Stimulated activated CD4-positive, alpha-beta T cell treated with anti-CD3 and anti-CD28 coated beads, Interleukin-15, amount 100 ng/mL, for 48 hours (primary cell): ENCODE data around the gene PRRC1.
A peak's percentile ranks its signal among the peaks of the same experiment; 100 is the strongest.
"Not testable (repeated sequence)": the region's sequence is repeated elsewhere in the genome, so short reads cannot be mapped to it uniquely, and the experiment has no call there.

Experiments
- DNase-seq, 2 donors: peaks; one replicate each; pipeline ENCODE4 v3.0.0-alpha.2; 2020; ENCODE audit warnings: low read depth in 2 of 2

The PRRC1 gene

GRCh38 chr5:127517480-127518318 is at the start of gene PRRC1:
TSS of gene PRRC1 (plus strand) at chr5:127517640. CDS start at chr5:127523480, 5,840 bp downstream.
- DNase-seq, result peak; percentile 55 to 76

- no peak for DNase-seq
These were observed 46.2 kb upstream of the PRRC1 start for GRCh38 chr5:127471211-127471610.

GRCh38 chr5:127472700-127473099 is 44.7 kb upstream of the PRRC1 start:
- DNase-seq, result no peak

DNA sequence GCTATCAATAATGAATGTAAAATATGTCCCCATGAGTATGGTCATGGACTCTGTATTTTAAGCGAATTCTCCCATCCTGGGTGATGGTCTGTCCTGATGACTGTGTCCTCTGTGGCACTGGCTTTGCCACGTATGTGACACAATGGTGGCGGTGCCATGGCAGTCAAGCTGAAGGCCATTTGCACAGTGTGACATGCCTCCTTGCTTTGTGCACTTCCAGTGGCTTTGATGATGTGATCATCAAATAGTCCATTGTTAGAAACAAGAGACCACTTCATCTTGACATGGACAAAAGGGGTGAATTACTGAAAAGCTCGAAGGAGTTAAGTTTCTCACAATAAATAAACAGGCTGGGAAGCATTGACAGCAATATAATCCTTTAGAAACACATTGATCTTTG is 31.0 kb upstream of the PRRC1 start:
- DNase-seq, result no peak

GRCh38 chr5:127492854-127493738 is 24.3 kb upstream of the PRRC1 start:
- no peak for DNase-seq

DNA sequence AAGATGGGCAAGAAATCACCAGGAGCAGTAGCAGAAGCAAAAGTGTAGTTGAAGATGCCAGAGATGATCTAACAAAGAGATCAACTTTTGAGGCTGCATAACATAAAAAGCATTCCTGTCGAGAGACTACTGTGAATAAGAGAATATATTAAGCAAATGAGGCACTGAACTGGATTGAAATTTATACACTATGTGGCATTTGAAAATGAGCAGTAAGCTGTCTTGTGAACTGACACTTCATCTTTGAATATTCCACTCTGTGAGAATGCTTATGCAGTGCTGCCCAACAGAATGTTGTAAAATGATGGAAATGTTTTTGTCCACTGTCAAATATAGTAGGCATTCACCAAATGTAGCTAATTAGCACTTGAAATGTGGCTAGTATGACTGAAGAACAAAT is 18.9 kb upstream of the PRRC1 start:
- DNase-seq, result no peak

DNA sequence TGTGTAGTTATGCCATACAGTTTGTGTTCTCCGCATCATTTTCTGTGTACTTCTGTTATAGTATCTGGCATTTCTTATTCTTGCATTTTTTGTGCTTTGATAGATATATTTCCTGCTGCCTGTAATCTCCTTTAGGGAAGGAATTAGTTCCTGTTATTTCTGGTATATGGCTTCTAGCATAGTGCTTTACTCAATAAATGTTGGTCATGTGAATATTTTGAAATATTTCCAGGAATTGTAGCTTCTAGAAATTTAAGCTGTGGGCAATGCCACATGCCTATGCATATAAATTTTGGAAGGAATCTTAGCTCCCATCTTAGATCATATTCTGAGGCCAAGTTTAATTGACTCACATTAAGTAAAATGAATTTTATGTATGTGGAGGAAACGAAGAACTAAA is 11.5 kb upstream of the PRRC1 start:
- DNase-seq, result no peak

- DNase-seq, result no peak
These were observed 10.8 kb upstream of the PRRC1 start for GRCh38 chr5:127506616-127507015.

DNA sequence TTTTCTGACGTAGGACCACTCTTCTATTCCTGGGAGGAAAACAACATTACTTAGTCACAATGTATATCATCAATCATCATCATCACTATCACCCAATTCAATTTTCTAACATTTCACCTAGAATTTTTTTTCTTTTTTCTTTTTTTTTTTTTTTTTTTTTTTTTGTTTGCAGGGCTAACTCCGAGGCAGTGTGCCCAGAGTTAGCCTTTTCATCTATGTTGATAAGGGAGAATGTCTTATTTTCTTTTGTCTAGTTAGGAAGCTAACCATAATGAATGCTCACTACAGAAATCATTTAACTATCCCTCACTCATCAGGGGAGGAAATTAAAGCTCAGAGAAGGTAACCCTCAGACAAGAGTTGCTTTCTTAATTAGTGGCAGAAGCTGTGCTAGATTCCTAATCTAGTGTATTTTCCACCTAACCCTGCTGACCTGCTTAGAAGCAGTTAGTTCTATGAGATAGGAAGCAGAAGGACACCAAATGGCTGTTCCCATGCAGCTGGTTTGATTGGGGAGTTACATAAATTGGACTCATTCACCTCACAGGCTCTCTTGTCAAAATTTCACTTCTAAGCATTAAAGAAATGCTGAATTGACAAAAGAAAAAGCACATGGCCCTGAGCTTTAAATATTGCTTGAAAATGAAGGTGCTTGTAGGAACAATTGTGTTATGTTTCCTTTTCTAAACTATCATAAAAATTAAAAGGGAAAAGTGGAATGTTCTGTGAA is 8.6 kb upstream of the PRRC1 start:
- no peak for DNase-seq

DNA sequence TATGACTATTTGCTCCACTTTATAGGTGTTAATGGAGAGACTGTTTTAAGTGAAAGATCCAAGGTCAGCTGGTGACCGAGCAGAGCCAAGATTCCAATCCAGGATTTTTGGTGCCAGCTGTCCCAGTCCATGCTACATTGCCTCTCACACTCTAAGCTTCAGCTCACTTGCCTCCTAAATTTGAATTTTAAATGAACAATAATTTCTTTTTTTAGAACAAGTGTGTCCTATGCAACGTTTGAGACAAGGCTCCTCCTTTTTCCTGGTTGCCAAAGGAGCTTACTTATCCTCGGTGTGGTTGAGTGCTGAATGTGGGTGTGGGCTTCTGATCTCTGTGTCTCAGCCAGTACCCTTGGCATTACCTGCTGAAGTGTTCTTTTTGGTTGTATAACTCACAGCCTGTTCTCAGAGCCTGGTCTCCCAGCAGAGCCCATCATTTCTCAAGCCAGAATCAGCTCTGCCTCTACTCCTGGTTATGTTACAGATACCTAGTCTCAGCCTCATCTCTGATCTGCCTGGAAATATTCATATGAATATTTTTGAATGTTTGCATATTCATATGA is 4.0 kb upstream of the PRRC1 start:
- DNase-seq, result no peak

- DNase-seq, result no peak
These were observed 2.6 kb upstream of the PRRC1 start for GRCh38 chr5:127514816-127515215.

DNA sequence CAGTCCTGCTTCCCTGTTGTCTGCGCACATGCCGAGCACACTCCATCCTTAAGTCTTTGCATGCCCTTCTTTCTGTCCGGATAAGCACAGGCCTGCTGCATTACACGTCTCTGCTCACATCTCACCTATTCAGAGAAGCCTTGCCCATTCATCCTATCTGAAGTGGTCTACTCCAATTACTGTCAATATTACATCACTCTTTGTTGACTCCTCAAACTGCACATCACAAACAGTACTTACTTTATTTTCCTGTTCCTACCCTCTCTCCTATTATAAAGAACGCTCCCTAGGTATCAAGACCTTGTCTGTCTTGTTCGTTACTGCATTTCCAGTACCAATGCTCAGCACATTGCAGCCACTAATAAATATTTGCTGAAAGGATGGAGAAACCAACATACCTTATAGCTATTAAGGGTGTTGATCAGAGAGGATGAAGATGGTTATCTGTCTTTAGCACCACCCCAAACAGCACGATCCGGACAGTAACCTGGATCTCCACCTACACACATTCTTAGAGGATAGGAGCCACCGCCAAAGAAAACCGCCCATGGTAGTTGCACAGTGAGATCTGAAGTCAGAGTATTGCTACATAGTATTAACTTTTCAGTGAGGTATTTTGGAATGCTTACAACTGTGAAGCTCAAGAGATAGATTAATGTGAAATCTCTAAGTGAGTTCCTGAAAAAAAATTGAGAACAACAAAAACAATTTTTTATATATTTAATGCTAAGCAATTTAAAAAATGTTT is 1.6 kb upstream of the PRRC1 start:
- no peak for DNase-seq

DNA sequence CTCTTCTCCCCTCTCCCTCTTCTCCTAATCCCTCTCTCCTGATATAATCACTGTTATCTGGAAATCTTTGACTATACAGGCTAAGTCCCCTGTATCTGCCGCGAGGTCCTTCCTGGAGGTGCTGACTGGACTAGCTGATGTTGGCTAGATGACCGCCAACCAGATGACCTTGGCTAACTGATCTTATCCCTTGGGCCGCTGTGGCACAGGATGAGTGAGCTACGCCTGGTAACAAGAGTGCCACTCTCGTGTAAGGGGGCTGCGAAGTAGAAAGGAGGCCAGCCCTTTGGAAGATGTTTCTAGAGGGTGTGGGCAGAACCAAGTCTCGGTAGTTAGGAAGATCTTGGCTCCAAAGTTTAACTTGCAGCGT is 345 bp upstream of the PRRC1 start:
- DNase-seq, result no peak

GRCh38 chr5:127518319-127518621 is 830 bp downstream of the PRRC1 start:
- DNase-seq, result no peak

GRCh38 chr5:127519527-127519926 is 2.1 kb downstream of the PRRC1 start:
- no peak for DNase-seq

- DNase-seq, result no peak
These were observed 3.8 kb downstream of the PRRC1 start for GRCh38 chr5:127521138-127521770.

GRCh38 chr5:127525181-127525580 is 7.7 kb downstream of the PRRC1 start:
- DNase-seq, result no peak

DNA sequence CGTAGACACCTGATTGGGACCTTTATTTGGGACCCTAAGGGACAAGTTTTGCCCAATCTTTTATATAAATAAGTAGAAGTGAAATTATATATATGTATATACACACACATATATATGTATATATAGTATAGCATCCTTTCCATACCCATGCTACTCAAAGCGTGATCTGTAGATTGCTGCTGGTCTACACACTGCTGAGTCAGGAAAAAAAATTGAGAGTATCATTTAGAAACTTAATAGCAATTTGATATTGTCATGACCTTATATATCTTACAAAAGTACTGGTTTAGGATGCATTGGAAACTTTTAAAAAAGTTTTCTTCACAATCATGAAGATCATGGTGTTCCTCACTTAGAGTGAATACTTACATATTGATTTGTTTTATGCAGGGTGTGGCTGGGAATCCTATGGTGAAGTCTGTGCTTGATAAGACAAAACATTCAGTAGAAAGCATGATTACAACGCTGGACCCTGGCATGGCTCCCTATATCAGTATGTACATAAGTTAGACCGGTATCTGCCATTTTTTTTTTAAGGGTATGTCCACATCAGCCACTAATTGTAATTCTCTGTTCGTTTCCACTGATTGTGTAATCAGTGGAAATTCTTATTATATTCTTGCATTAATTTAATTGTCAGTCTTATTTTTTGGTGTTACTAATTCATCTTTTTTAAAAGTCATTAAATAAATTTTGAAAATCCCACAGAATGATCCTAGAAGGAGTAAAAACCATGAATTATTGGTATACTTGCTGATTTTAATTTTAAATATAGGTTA is 12.7 kb downstream of the PRRC1 start:
- DNase-seq, result no peak

DNA sequence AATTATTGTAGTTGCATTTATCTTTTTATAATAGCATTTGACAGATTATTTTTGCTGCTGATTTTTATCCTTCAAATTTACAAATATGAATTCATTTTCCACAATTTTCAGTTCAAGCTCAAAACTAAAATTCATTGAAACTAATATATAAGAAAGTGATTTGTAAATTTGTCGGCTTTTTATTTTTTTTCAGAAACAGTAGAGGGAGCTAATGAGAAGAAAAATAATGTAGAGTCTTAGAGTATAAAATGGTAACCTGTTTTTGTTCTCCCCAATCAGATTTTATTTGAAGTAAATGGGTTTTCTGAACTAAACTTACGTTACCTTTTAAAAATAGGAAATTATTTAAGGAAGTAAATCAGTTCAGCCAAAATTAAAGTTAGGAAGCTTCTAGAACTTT is 19.2 kb downstream of the PRRC1 start:
- DNase-seq, result no peak

- not testable (repeated sequence) for DNase-seq
These were observed 23.1 kb downstream of the PRRC1 start for GRCh38 chr5:127540553-127540952.
